ENCODE data around the gene GLI1.

DNA sequence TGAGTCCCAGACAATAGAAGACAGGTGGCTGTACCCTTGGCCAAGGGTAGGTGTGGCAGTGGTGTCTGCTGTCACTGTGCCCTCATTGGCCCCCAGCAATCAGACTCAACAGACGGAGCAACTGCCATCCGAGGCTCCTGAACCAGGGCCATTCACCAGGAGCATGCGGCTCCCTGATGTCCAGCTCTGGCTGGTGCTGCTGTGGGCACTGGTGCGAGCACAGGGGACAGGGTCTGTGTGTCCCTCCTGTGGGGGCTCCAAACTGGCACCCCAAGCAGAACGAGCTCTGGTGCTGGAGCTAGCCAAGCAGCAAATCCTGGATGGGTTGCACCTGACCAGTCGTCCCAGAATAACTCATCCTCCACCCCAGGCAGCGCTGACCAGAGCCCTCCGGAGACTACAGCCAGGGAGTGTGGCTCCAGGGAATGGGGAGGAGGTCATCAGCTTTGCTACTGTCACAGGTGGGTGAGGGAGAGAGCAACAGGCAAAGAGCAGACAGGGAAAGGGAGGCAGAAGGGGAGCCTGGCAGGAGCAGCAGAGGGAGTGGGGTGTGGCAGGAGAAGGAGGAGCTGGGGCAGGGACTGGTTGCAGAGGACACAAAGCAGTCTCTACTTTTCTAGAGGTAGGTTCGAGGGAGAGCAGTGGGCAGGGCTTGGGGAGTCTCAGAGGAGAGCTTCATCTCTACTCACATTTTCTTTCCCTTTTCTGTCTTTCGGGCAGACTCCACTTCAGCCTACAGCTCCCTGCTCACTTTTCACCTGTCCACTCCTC lies 4.0 kb upstream of the GLI1 start:
- no peak for TF ChIP-seq NONO (IDR thresholded peaks at IDR 0.05)
- 0 out of 2 replicates have a peak, but pooled peaks have one; percentile 10 for TF ChIP-seq NONO (CRISPR knock-in tag; conservative IDR thresholded peaks at IDR 0.05)
- TF ChIP-seq, protein P1, sequence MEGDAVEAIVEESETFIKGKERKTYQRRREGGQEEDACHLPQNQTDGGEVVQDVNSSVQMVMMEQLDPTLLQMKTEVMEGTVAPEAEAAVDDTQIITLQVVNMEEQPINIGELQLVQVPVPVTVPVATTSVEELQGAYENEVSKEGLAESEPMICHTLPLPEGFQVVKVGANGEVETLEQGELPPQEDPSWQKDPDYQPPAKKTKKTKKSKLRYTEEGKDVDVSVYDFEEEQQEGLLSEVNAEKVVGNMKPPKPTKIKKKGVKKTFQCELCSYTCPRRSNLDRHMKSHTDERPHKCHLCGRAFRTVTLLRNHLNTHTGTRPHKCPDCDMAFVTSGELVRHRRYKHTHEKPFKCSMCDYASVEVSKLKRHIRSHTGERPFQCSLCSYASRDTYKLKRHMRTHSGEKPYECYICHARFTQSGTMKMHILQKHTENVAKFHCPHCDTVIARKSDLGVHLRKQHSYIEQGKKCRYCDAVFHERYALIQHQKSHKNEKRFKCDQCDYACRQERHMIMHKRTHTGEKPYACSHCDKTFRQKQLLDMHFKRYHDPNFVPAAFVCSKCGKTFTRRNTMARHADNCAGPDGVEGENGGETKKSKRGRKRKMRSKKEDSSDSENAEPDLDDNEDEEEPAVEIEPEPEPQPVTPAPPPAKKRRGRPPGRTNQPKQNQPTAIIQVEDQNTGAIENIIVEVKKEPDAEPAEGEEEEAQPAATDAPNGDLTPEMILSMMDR (CRISPR knock-in tag; IDR thresholded peaks at IDR 0.05), result no peak; the same call in 1 of the 2 replicates
- TF ChIP-seq JUND (CRISPR knock-in tag; IDR thresholded peaks at IDR 0.05), result no peak
- TF ChIP-seq ZFP37 (CRISPR knock-in tag; IDR thresholded peaks at IDR 0.05; ENCODE audit: borderline replicate concordance), result no peak
- TF ChIP-seq, protein P2, sequence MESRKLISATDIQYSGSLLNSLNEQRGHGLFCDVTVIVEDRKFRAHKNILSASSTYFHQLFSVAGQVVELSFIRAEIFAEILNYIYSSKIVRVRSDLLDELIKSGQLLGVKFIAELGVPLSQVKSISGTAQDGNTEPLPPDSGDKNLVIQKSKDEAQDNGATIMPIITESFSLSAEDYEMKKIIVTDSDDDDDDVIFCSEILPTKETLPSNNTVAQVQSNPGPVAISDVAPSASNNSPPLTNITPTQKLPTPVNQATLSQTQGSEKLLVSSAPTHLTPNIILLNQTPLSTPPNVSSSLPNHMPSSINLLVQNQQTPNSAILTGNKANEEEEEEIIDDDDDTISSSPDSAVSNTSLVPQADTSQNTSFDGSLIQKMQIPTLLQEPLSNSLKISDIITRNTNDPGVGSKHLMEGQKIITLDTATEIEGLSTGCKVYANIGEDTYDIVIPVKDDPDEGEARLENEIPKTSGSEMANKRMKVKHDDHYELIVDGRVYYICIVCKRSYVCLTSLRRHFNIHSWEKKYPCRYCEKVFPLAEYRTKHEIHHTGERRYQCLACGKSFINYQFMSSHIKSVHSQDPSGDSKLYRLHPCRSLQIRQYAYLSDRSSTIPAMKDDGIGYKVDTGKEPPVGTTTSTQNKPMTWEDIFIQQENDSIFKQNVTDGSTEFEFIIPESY (CRISPR knock-in tag; IDR thresholded peaks at IDR 0.05), result no peak
- no peak for TF ChIP-seq ZNF274 (CRISPR knock-in tag; IDR thresholded peaks at IDR 0.05)
- no peak for TF ChIP-seq FOXM1 (CRISPR knock-in tag; IDR thresholded peaks at IDR 0.05)
- no peak for TF ChIP-seq ZNF558 (CRISPR knock-in tag; IDR thresholded peaks at IDR 0.05; ENCODE audit: borderline replicate concordance)
- TF ChIP-seq, protein P3, sequence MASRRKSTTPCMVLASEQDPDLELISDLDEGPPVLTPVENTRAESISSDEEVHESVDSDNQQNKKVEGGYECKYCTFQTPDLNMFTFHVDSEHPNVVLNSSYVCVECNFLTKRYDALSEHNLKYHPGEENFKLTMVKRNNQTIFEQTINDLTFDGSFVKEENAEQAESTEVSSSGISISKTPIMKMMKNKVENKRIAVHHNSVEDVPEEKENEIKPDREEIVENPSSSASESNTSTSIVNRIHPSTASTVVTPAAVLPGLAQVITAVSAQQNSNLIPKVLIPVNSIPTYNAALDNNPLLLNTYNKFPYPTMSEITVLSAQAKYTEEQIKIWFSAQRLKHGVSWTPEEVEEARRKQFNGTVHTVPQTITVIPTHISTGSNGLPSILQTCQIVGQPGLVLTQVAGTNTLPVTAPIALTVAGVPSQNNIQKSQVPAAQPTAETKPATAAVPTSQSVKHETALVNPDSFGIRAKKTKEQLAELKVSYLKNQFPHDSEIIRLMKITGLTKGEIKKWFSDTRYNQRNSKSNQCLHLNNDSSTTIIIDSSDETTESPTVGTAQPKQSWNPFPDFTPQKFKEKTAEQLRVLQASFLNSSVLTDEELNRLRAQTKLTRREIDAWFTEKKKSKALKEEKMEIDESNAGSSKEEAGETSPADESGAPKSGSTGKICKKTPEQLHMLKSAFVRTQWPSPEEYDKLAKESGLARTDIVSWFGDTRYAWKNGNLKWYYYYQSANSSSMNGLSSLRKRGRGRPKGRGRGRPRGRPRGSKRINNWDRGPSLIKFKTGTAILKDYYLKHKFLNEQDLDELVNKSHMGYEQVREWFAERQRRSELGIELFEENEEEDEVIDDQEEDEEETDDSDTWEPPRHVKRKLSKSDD (CRISPR knock-in tag; IDR thresholded peaks at IDR 0.05; ENCODE audit: low read depth), result no peak
- TF ChIP-seq, protein P4, sequence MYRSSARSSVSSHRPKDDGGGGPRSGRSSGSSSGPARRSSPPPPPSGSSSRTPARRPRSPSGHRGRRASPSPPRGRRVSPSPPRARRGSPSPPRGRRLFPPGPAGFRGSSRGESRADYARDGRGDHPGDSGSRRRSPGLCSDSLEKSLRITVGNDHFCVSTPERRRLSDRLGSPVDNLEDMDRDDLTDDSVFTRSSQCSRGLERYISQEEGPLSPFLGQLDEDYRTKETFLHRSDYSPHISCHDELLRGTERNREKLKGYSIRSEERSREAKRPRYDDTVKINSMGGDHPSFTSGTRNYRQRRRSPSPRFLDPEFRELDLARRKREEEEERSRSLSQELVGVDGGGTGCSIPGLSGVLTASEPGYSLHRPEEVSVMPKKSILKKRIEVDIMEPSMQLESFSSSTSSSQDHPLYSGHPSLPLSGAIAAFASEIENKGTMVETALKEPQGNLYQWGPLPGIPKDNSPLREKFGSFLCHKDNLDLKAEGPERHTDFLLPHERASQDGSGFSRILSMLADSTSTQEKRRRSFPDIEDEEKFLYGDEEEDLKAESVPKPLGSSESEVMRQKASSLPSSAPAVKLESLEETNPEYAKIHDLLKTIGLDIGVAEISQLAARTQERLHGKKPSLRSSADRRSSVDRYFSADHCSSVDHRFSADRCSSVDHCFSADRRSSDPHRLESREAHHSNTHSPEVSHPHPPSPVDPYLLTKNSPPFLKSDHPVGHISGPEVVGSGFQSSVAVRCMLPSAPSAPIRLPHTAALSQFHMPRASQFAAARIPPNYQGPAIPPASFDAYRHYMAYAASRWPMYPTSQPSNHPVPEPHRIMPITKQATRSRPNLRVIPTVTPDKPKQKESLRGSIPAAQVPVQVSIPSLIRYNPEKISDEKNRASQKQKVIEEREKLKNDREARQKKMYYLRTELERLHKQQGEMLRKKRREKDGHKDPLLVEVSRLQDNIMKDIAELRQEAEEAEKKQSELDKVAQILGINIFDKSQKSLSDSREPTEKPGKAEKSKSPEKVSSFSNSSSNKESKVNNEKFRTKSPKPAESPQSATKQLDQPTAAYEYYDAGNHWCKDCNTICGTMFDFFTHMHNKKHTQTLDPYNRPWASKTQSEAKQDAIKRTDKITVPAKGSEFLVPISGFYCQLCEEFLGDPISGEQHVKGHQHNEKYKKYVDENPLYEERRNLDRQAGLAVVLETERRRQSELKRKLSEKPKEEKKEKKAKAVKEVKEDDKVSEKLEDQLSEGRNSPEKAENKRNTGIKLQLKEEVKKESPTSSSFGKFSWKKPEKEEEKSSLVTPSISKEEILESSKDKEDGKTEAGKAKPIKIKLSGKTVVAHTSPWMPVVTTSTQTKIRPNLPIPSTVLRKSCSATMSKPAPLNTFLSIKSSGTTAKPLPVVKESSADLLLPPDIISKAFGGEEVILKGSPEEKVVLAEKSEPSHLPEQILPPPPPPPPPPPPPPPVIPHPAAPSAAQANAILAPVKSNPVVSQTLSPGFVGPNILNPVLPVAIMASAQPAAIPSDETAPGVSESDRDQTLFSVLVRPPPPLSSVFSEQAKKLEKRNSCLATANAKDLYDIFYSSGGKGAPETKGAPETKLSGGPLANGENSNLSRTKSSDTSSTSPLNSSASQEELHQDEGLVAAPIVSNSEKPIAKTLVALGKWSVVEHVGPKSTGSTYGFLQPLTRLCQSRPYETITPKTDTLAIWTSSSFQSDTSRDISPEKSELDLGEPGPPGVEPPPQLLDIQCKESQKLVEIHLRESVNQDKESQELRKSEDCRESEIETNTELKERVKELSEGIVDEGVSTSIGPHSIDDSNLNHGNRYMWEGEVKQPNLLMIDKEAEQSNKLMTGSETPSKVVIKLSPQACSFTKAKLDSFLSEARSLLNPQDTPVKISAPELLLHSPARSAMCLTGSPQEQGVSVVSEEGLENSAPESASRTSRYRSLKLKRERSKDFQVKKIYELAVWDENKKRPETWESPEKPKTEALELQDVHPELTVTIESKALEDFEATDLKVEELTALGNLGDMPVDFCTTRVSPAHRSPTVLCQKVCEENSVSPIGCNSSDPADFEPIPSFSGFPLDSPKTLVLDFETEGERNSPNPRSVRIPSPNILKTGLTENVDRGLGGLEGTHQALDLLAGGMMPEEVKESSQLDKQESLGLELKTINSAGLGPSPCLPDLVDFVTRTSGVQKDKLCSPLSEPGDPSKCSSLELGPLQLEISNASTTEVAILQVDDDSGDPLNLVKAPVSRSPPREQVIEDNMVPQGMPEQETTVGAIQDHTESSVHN (CRISPR knock-in tag; IDR thresholded peaks at IDR 0.05), result no peak
- TF ChIP-seq YY1 (IDR thresholded peaks at IDR 0.05; ENCODE audit: insufficient read depth, insufficient replicate concordance, low read depth, low read length), result no peak

Measured in HepG2 (cell line).